GM12873 (cell line): ENCODE results near the gene COL13A1.

Experiments used
- TF ChIP-seq, protein P1 (sequence below): IDR thresholded peaks from 2 replicates; pipeline ENCODE4 v1.5.1; 2012; ENCODE audit warnings: low read depth, mild to moderate bottlenecking, moderate library complexity, low read length, control low read depth; ENCODE audit not compliant: insufficient read depth; ENCODE audit errors: missing control alignments

COL13A1 gene

GRCh38 chr10:69875856-69876255, 74.2 kb downstream of the COL13A1 start:
- TF ChIP-seq, protein P1, sequence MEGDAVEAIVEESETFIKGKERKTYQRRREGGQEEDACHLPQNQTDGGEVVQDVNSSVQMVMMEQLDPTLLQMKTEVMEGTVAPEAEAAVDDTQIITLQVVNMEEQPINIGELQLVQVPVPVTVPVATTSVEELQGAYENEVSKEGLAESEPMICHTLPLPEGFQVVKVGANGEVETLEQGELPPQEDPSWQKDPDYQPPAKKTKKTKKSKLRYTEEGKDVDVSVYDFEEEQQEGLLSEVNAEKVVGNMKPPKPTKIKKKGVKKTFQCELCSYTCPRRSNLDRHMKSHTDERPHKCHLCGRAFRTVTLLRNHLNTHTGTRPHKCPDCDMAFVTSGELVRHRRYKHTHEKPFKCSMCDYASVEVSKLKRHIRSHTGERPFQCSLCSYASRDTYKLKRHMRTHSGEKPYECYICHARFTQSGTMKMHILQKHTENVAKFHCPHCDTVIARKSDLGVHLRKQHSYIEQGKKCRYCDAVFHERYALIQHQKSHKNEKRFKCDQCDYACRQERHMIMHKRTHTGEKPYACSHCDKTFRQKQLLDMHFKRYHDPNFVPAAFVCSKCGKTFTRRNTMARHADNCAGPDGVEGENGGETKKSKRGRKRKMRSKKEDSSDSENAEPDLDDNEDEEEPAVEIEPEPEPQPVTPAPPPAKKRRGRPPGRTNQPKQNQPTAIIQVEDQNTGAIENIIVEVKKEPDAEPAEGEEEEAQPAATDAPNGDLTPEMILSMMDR, result no peak

DNA sequence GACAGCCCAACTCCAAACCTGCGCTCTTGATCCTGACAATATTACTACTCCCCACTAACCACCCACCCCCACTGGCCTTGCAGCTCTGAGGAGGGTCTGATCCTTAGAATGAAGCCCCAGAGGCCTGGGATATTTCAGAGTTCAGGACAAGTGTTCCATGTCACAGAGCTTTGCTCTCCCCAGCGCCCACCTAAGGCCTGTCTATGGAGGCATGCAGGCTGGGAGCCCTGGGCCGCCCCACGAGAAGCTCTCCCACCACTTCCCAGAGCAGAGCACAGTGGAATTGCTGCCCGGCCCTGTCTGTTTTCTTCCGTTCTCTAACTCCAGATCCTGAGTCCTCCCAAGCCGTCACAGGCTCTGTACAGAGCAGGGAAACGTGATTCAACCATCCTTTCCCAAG, 74.6 kb downstream of the COL13A1 start:
- TF ChIP-seq, protein P1, result no peak

DNA sequence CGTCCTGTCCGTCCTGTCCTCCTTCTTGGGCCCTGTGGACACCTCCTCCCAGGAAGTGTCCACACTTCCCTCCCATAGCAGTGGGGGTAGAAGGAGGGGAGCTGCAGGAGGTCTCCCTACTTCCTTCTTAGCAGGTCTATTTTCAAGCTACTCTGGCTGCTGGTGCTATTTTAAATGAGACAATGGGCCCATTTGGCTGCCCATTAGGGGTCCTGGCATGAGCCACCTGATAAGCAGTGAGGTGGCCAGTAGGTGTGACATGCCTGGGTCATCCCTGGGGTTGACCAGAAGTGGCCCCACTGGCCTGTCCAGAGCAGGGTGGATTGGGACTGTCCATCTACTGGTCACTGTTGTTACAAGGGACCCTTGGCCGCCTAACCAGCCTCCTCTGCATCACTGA, 75.2 kb downstream of the COL13A1 start:
- TF ChIP-seq, protein P1, result no peak

DNA sequence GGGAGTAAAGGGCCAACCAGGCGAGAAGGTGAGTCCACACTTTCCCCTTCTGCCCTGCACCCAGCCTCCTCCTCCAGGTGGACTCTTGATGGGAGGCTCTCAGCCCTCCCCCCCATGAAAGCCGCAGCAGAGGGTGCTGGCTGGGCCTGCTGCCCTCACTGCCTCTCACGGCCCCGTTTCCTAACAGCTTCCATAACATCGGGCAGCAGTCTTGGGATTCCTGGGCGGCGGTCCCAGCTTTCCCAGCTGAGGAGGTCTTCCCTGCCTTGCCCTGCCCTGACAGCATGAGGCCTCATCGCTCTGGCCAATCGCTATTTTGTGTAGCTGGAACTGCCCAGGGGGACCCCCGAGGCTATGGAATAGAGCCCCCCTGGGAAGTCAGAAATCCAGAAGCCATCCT, 76.3 kb downstream of the COL13A1 start:
- TF ChIP-seq, protein P1, result no peak

DNA sequence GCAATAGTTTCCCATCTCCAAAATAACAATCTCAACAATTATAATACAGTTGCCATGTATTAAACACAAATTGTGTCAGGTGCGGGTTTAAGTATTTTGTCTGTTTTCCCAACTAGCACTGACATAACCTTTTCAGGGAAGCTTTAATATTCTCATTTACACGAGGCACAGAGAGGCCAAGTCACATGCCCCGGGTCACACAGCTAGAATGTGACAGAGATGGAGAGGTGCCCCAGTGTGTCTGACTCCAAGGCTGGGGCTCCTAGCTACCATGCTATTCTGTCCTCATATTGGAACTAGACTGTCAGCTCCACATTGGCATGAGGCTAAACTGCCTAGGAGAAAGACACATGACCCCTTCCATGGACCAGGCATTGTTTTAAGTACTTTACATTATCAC, 77.2 kb downstream of the COL13A1 start:
- TF ChIP-seq, protein P1, result no peak

DNA sequence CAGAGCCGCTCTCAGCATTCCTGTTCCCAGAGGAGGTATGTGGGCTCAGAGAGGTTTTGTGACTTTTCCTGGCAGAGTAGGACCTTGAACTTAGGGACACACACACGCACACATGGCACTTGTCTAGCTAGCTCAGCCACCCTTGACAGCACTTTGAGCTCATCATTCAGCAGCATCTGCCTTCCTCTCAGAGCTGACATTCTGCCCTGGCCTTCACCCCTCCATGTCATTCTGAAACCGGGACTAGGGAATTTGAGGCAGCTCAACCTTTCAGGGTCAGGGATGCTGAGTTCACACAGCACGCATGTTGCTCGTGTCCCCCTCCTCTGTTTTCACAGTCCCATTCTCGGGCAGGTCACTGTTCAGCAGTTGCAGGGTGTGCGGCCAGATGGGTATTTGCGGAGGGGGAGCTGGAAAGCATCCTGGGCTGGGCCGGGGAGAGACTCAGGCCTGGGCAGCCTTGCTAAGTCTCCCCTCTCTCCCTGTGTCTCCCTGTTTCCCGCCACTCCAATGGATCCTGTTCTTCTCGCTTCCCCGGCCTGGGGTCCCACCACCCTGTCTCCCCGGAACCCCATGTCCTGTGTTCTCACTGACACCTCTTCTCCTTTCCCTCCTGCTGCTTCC, 78.0 kb downstream of the COL13A1 start:
- TF ChIP-seq, protein P1, result no peak

GRCh38 chr10:69880301-69881081, 78.8 kb downstream of the COL13A1 start:
- TF ChIP-seq, protein P1, result no peak
